ENCODE data around the gene IFIT3.

The IFIT3 gene

DNA sequence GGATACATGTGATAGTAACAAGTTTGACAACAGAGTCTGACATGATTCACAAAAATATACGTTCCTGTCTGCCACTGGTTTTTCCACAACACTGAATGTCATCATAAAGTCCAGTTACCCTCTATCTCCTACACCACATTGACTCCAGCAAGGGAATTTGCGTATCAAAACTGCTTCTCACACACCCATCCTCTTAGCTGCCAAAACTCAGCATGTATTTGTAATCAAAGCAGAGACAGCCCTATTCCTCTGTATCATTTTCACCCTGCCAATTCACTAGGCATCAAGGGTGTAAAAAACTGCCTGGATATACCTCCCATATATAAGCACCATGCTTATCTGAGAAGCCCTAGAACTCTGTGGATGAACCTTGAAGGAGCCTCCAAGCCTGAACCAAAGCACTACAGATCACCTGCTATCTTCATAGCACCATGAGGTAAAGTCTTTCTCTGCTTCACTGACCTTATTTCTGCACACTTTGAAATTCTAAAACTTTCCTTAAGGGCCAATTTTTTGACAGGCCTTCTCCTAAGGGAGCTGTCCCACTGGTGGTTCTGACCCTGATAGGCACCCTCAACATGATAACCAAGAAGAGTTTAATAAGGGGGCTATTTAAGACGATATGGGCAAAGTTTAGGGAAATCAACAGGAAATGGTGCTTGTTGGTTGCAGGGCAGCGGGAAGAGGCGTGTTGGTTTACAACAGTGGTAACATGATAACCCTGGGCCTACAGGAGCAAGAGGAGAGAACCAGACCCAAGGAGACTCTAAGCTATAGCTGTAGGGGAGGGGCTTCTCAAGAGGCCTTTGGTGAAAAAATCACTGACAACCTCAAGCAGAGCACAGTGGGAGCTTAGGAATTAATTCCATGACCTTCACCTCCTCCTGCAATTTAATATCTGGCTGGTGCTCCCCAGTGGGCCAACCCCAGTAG is 50.2 kb downstream of the IFIT3 start, which contains the start of gene IFIT1B:
TSS of gene IFIT1B (plus strand) at position 352 of the 933 bp plus-strand sequence. CDS start at position 432, 80 bp downstream.
- H3K27ac ChIP-seq (ENCODE audit: low read length), result no peak within 1 kb of the TSS
- H3K9me3 ChIP-seq (ENCODE audit: insufficient read depth, low read length), result no peaks in the 10 kb centered on the region
- no peaks in the 10 kb centered on the region for H3K79me2 ChIP-seq (ENCODE audit: low read length)
- no peak for TF ChIP-seq CTCF (IDR thresholded peaks at IDR 0.05; ENCODE audit: low read depth, low read length)
- no peak for TF ChIP-seq EZH2phosphoT487 (IDR thresholded peaks at IDR 0.05; ENCODE audit: low read depth)
- no peaks in the 10 kb centered on the region for H3K27me3 ChIP-seq (ENCODE audit: low read depth, low read length)
- no peak within 1 kb of the TSS for H3K4me3 ChIP-seq (ENCODE audit: low read length)
- H3K4me1 ChIP-seq (ENCODE audit: low read length), result no peaks in the 10 kb centered on the region
- no peak within 1 kb of the TSS for H3K4me2 ChIP-seq (ENCODE audit: low read length)
- H4K20me1 ChIP-seq (ENCODE audit: insufficient read depth, low read length), result no peaks in the 10 kb centered on the region
- no peak within 1 kb of the TSS for H3K9ac ChIP-seq (ENCODE audit: low read length)
- no peak within 1 kb of the TSS for H2AFZ ChIP-seq (ENCODE audit: low read depth, low read length)
- H3K36me3 ChIP-seq (replicated peaks; ENCODE audit: low read depth, low read length), result no peaks in the 10 kb centered on the region

DNA sequence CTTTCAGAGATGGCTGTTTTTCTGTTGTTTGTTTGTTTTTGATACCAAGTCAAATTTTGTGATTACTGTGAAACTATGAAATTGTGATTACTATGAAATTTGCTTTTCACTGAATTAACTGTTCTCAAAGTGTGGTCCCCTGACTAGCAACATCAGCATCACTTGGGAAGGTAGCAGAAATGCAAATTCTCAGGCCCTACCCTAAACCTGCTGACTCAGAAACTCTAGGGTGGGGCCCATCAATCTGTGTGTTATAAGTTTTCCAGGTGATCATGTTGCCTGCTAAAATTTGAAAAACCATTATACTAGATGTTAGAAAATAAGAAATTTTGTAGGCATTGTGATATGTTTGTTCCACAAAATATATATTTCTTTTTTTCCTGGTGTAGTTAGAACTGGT is 51.3 kb downstream of the IFIT3 start:
- no peak overlapping the region for H3K9ac ChIP-seq (ENCODE audit: low read length)
- H4K20me1 ChIP-seq (ENCODE audit: insufficient read depth, low read length), result no peaks in the 10 kb centered on the region
- no peaks in the 10 kb centered on the region for H3K36me3 ChIP-seq (replicated peaks; ENCODE audit: low read depth, low read length)
- no peak overlapping the region for H3K4me3 ChIP-seq (ENCODE audit: low read length)
- H3K9me3 ChIP-seq (ENCODE audit: insufficient read depth, low read length), result no peaks in the 10 kb centered on the region
- H3K4me1 ChIP-seq (ENCODE audit: low read length), result no peaks in the 10 kb centered on the region
- H3K79me2 ChIP-seq (ENCODE audit: low read length), result no peaks in the 10 kb centered on the region
- H3K27ac ChIP-seq (ENCODE audit: low read length), result no peak overlapping the region
- no peak overlapping the region for H2AFZ ChIP-seq (ENCODE audit: low read depth, low read length)
- TF ChIP-seq EZH2phosphoT487 (IDR thresholded peaks at IDR 0.05; ENCODE audit: low read depth) (no peak), CTCF (IDR thresholded peaks at IDR 0.05; ENCODE audit: low read depth, low read length) (no peak)
- no peaks in the 10 kb centered on the region for H3K27me3 ChIP-seq (ENCODE audit: low read depth, low read length)
- no peak overlapping the region for H3K4me2 ChIP-seq (ENCODE audit: low read length)

DNA sequence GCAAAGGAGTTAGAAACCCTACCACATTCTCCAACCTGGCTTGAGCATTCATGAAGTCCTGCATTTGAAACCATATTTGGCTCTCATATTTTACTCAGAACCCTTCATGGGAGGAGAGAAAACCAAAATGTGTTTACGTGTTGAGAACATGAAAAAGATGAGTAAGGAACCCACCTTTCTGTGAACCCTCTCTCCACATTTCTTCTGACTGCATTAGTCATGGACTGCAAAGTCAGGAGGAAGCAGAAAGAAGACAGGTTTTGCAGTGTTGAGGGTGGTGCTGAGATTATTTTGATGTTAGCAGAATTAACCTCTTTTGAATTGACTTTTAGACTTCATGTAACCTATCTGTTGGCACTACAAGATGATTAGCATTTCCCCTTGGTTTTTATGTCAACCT is 55.0 kb downstream of the IFIT3 start:
- H3K4me2 ChIP-seq (ENCODE audit: low read length), result no peak overlapping the region

More for the DNA sequence above, 55.0 kb downstream of the IFIT3 start:
- Histone ChIP-seq H4K20me1 (ENCODE audit: insufficient read depth, low read length) (no peaks in the 10 kb centered on the region), H3K9ac (ENCODE audit: low read length) (no peak overlapping the region), H3K27ac (ENCODE audit: low read length) (no peak overlapping the region), H2AFZ (ENCODE audit: low read depth, low read length) (no peak overlapping the region), H3K79me2 (ENCODE audit: low read length) (no peaks in the 10 kb centered on the region), H3K9me3 (ENCODE audit: insufficient read depth, low read length) (no peaks in the 10 kb centered on the region), H3K4me1 (ENCODE audit: low read length) (peaks cover 6% of the 10 kb centered on the region; the same call in 1 of the 2 replicates), H3K27me3 (ENCODE audit: low read depth, low read length) (no peaks in the 10 kb centered on the region), H3K36me3 (replicated peaks; ENCODE audit: low read depth, low read length) (no peaks in the 10 kb centered on the region), H3K4me3 (ENCODE audit: low read length) (no peak overlapping the region)
- TF ChIP-seq CTCF (IDR thresholded peaks at IDR 0.05; ENCODE audit: low read depth, low read length) (no peak), EZH2phosphoT487 (IDR thresholded peaks at IDR 0.05; ENCODE audit: low read depth) (no peak)
